ENCODE results near the gene HIVEP2.
A peak's percentile ranks its signal among the peaks of the same experiment; 100 is the strongest.

Gene HIVEP2

DNA sequence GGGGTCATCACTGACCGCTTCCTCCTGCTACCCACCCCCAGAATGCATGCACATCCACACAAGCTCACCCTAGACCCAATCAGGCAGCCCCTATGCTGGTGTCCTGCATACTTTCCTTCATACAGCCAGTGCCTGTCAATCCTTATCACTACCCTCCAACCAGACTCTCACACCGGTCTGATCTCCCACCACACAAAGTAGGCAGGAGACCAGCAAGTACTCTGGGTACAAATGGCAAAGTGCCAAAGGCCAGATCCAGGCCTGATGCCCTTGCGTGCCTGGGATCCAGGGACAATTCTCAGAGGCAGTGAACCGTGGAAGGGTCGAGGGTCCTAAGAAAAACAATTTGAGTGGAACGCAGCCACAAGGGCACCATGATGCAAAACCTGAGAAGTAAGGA lies 114.2 kb downstream of the HIVEP2 start:
- no peaks in the 10 kb centered on the region for H3K27me3 ChIP-seq (ENCODE audit: control insufficient read depth, insufficient read depth, low read length)

DNA sequence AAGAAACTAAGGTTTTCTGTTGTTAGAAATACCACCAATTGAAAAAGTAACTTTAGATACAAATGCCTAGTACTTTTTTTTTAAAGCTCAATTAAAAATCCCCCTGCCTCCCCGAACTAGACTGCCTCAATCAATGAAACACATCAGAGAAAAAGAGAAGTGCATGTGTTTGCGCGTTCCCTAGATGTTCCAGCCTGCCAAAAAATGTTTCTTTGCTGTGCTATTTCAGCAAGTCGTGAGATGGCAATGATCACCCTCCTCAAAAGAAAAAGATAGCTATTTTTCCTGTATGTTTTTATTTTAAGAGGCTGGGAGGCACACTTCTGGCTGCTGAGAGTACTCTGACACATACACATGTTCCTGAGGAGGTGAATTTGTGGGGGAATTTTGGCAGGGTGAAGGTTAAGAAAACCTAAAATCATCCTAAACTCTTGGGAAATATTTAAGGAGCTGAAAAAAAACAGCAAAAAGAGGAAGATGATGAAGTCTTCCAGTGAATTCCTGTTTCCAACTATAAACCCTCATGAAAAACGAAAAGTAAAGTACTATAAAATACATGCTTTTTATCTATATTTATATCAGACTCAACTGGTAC lies 114.8 kb downstream of the HIVEP2 start:
- Histone ChIP-seq H3K9ac (ENCODE audit: low read depth, low read length) (no peak overlapping the region), H3K4me2 (ENCODE audit: low read length) (no peak overlapping the region), H3K4me3 (ENCODE audit: low read length) (no peak overlapping the region), H3K27me3 (ENCODE audit: control insufficient read depth, insufficient read depth, low read length) (no peaks in the 10 kb centered on the region), H3K4me1 (ENCODE audit: control insufficient read depth, insufficient read depth, low read length) (peaks cover 26% of the 10 kb centered on the region), H3K36me3 (ENCODE audit: insufficient read depth, low read length) (peaks cover 4% of the 10 kb centered on the region), H3K9me3 (replicated peaks; ENCODE audit: low read length) (no peaks in the 10 kb centered on the region)

More for the DNA sequence above, 114.2 kb downstream of the HIVEP2 start:
- Histone ChIP-seq H3K9ac (ENCODE audit: low read depth, low read length) (no peak overlapping the region), H3K4me2 (ENCODE audit: low read length) (no peak overlapping the region), H3K9me3 (replicated peaks; ENCODE audit: low read length) (no peaks in the 10 kb centered on the region), H3K36me3 (ENCODE audit: insufficient read depth, low read length) (peaks cover 4% of the 10 kb centered on the region), H3K4me1 (ENCODE audit: control insufficient read depth, insufficient read depth, low read length) (peaks cover 26% of the 10 kb centered on the region), H3K4me3 (ENCODE audit: low read length) (no peak overlapping the region)

DNA sequence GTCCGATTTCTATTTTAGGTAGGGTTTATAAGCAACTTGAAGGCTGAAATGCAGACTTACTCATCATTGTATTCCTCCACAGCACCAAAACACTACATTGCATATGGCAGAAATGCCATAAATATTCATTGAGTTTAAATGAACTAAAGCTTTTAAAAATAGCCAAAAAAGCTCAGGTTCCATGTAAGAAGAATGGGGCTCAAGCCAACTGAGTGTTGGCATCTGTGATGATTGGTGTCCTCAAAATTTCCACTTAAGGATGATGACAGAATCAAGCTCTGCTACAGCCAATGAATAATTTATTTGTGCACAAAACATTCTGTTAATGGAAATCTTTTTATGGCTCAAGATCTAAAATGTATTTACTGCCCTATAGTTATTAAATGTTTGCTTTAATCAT lies 115.4 kb downstream of the HIVEP2 start:
- Histone ChIP-seq H3K4me3 (ENCODE audit: low read length) (no peak overlapping the region), H3K27me3 (ENCODE audit: control insufficient read depth, insufficient read depth, low read length) (no peaks in the 10 kb centered on the region), H3K9ac (ENCODE audit: low read depth, low read length) (no peak overlapping the region), H3K4me2 (ENCODE audit: low read length) (no peak overlapping the region), H3K9me3 (replicated peaks; ENCODE audit: low read length) (no peaks in the 10 kb centered on the region), H3K4me1 (ENCODE audit: control insufficient read depth, insufficient read depth, low read length) (peaks cover 26% of the 10 kb centered on the region), H3K36me3 (ENCODE audit: insufficient read depth, low read length) (peaks cover 4% of the 10 kb centered on the region)

DNA sequence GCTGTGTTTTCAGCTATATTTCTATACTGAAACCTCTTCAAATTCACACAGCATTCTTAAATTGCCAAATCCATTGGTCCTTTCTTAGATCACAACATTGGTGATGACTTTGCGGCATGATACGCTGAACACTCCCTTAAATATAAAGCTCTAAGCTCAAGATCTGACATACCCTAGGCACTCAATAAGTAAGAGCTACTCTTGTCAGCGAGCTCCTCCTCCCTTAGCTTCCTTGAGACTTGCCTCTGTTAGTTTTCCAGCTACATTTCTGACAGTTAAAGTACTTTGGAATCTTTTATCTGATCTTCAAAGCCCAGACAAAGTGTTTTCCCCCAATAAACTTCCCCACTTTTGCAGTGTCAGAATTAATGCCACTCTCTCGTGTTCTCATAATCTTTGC lies 117.0 kb downstream of the HIVEP2 start:
- no peak overlapping the region for H3K9ac ChIP-seq (ENCODE audit: low read depth, low read length)
- H3K9me3 ChIP-seq (replicated peaks; ENCODE audit: low read length), result no peaks in the 10 kb centered on the region
- H3K4me3 ChIP-seq (ENCODE audit: low read length), result no peak overlapping the region
- H3K27me3 ChIP-seq (ENCODE audit: control insufficient read depth, insufficient read depth, low read length), result no peaks in the 10 kb centered on the region
- peaks cover 4% of the 10 kb centered on the region for H3K36me3 ChIP-seq (ENCODE audit: insufficient read depth, low read length)
- no peak overlapping the region for H3K4me2 ChIP-seq (ENCODE audit: low read length)
- H3K4me1 ChIP-seq (ENCODE audit: control insufficient read depth, insufficient read depth, low read length), result peaks cover 15% of the 10 kb centered on the region

DNA sequence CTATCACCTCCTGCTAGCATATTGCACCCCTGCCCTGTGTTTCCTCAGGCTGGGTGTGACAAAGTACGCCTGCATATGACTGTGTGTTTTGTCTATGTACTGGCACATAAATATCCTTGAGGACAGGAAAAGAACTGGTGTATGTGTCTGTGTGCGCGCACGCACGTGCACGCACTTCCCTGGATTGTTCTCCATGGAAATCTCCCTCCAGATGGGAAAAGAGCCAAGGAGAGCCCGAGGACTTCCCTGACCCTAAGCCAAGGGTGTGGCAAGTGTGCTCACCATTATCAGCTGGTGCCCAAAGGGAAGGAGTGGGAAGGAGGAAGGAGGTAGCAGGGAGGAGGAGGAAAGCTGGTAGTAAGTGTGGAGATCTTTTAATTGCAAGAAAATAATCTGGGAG lies 117.6 kb downstream of the HIVEP2 start:
- Histone ChIP-seq H3K4me3 (ENCODE audit: low read length) (no peak overlapping the region), H3K4me1 (ENCODE audit: control insufficient read depth, insufficient read depth, low read length) (peaks cover 10% of the 10 kb centered on the region), H3K9ac (ENCODE audit: low read depth, low read length) (no peak overlapping the region), H3K9me3 (replicated peaks; ENCODE audit: low read length) (no peaks in the 10 kb centered on the region), H3K27me3 (ENCODE audit: control insufficient read depth, insufficient read depth, low read length) (no peaks in the 10 kb centered on the region), H3K4me2 (ENCODE audit: low read length) (no peak overlapping the region), H3K36me3 (ENCODE audit: insufficient read depth, low read length) (peaks cover 4% of the 10 kb centered on the region)

DNA sequence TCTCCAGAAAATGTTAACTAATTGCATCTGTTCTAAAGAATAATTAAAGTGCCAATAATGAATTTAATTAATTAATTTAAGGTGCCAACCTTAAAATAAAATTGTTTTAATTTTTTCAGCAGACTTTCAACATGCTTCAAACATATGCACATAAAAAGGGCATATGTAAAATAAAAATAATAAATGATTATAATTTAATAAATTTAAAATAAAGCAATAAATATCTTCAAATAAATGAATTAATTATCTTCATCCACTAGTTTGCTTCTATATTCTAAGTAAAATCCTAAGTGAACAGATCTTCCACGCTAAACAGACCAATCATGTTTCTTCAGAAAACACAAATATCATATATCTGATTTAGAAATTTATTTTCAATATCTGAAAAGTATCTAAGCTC lies 119.2 kb downstream of the HIVEP2 start:
- H3K4me2 ChIP-seq (ENCODE audit: low read length), result no peak overlapping the region
- no peak overlapping the region for H3K9ac ChIP-seq (ENCODE audit: low read depth, low read length)
- H3K9me3 ChIP-seq (replicated peaks; ENCODE audit: low read length), result no peaks in the 10 kb centered on the region
- peaks cover under 1% of the 10 kb centered on the region for H3K36me3 ChIP-seq (ENCODE audit: insufficient read depth, low read length)
- H3K4me1 ChIP-seq (ENCODE audit: control insufficient read depth, insufficient read depth, low read length), result peaks cover 9% of the 10 kb centered on the region
- H3K27me3 ChIP-seq (ENCODE audit: control insufficient read depth, insufficient read depth, low read length), result no peaks in the 10 kb centered on the region
- no peak overlapping the region for H3K4me3 ChIP-seq (ENCODE audit: low read length)

DNA sequence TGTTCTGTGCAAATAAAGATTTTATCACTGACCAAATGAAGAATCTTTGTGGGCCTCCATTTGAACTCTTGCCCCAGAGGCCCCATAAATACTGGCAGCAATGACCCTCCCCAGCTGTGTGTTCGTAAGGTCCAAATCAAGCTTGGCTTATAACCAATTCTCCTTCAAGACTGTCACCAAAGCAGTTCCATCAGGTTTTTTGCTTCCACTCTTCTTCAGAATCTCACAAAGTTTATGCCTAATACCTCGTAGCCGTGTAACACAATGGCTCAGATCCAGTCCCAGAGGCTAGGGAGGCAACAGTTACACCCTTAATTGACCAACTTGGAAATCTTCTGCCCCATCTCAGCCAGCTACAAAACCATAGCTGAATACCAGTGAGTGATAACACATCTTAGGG lies 120.5 kb downstream of the HIVEP2 start:
- Histone ChIP-seq H3K9me3 (replicated peaks; ENCODE audit: low read length) (no peaks in the 10 kb centered on the region), H3K4me3 (ENCODE audit: low read length) (no peak overlapping the region), H3K4me1 (ENCODE audit: control insufficient read depth, insufficient read depth, low read length) (peaks cover 20% of the 10 kb centered on the region), H3K27me3 (ENCODE audit: control insufficient read depth, insufficient read depth, low read length) (no peaks in the 10 kb centered on the region), H3K4me2 (ENCODE audit: low read length) (no peak overlapping the region), H3K9ac (ENCODE audit: low read depth, low read length) (no peak overlapping the region), H3K36me3 (ENCODE audit: insufficient read depth, low read length) (no peaks in the 10 kb centered on the region)

DNA sequence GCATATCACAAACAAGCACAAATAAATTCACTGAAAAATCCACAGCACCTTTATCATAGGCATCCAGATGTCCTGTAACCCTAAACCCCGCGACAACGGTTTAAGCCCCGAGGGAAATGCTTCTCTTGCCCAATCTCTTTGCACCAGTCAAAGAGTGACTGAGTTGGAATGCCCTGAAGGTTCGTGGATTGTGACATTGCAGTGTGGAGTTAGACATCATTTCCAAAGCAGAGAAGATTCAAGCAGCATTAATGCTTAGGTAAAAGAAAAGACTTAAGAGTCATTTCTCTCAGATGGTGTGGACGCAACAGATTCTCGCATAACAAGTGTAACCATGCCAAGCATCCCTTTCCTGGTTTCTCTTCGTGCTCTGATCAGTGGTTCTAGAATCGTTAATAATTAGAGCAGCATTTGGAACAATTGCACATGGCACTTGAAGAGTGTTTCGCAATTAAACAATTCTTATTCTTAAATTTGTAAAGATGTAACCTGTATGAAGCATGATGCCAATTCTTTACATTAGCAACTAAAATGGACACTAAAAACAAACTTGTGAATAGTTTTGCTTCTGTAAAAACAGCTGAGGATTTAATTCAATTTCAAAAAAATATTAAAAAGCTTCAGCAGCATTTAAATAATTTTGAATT lies 121.6 kb downstream of the HIVEP2 start:
- Histone ChIP-seq H3K4me2 (ENCODE audit: low read length) (no peak overlapping the region), H3K4me3 (ENCODE audit: low read length) (no peak overlapping the region), H3K36me3 (ENCODE audit: insufficient read depth, low read length) (no peaks in the 10 kb centered on the region), H3K27me3 (ENCODE audit: control insufficient read depth, insufficient read depth, low read length) (no peaks in the 10 kb centered on the region), H3K9ac (ENCODE audit: low read depth, low read length) (no peak overlapping the region), H3K4me1 (ENCODE audit: control insufficient read depth, insufficient read depth, low read length) (peaks cover 23% of the 10 kb centered on the region), H3K9me3 (replicated peaks; ENCODE audit: low read length) (no peaks in the 10 kb centered on the region)

DNA sequence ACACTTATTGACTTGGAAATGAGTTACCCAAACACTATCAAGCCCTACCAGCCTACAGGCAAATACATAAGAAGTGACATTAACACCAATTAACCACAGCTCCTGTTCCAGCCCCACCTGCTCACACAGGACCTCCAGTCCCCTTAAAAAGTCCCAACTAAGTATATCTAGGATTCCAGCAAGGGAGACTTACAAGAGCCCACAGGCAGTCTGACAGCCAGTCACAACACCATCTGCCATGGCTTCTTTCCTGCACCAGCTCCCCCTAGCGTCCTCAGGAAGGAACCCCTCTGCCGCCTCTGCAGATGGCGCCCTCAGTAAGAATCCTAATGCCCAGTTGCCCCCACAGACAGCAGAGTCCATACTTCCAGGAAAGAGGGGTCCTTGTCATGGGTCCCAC lies 122.1 kb downstream of the HIVEP2 start:
- H3K9ac ChIP-seq (ENCODE audit: low read depth, low read length), result no peak overlapping the region
- no peaks in the 10 kb centered on the region for H3K9me3 ChIP-seq (replicated peaks; ENCODE audit: low read length)
- peaks cover 23% of the 10 kb centered on the region for H3K4me1 ChIP-seq (ENCODE audit: control insufficient read depth, insufficient read depth, low read length)
- no peak overlapping the region for H3K4me3 ChIP-seq (ENCODE audit: low read length)
- H3K36me3 ChIP-seq (ENCODE audit: insufficient read depth, low read length), result no peaks in the 10 kb centered on the region
- H3K4me2 ChIP-seq (ENCODE audit: low read length), result no peak overlapping the region
- no peaks in the 10 kb centered on the region for H3K27me3 ChIP-seq (ENCODE audit: control insufficient read depth, insufficient read depth, low read length)

DNA sequence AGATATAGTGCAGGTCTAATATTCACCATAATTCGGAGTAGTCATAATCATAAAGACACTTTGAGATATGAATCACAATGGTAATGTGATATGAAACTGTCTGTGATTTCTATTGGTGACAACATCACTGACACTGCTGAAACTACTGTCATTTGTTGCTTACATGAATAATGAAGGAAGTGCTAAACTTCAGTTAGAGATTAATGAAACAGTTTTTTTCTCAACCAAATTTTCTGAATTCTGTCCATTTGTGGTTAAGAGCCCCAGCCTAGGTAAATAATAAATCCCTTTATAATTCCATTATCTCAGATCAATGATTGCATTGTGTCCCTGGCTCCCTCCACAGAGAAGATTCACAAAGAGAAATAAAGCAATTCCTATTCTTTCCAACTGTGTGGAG lies 122.6 kb downstream of the HIVEP2 start:
- no peak overlapping the region for H3K4me2 ChIP-seq (ENCODE audit: low read length)
- no peaks in the 10 kb centered on the region for H3K9me3 ChIP-seq (replicated peaks; ENCODE audit: low read length)
- peaks cover 20% of the 10 kb centered on the region for H3K4me1 ChIP-seq (ENCODE audit: control insufficient read depth, insufficient read depth, low read length)
- no peak overlapping the region for H3K4me3 ChIP-seq (ENCODE audit: low read length)
- H3K9ac ChIP-seq (ENCODE audit: low read depth, low read length), result no peak overlapping the region
- no peaks in the 10 kb centered on the region for H3K36me3 ChIP-seq (ENCODE audit: insufficient read depth, low read length)
- H3K27me3 ChIP-seq (ENCODE audit: control insufficient read depth, insufficient read depth, low read length), result no peaks in the 10 kb centered on the region

DNA sequence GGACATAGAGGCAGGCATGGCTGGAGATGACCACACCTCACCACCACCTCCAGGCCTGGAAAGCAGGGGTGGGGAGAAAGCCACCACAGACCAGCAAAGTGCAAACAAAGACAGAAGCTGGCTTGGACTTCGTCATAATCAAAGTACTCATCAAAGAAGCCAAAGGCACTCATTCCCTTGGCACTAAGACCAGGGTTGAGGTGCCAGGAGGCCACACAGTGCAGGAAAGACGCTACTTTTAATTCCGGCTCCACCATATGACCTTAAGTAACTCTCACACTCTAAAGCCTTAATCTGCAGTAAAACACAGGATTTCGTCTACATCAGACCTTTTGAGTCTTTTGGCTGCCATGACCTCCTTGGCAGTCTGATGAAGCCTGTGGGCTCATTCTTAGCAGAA lies 123.1 kb downstream of the HIVEP2 start:
- Histone ChIP-seq H3K4me3 (ENCODE audit: low read length) (no peak overlapping the region), H3K9me3 (replicated peaks; ENCODE audit: low read length) (no peaks in the 10 kb centered on the region), H3K4me1 (ENCODE audit: control insufficient read depth, insufficient read depth, low read length) (peaks cover 20% of the 10 kb centered on the region), H3K9ac (ENCODE audit: low read depth, low read length) (no peak overlapping the region), H3K36me3 (ENCODE audit: insufficient read depth, low read length) (peaks cover under 1% of the 10 kb centered on the region), H3K27me3 (ENCODE audit: control insufficient read depth, insufficient read depth, low read length) (no peaks in the 10 kb centered on the region), H3K4me2 (ENCODE audit: low read length) (no peak overlapping the region)

DNA sequence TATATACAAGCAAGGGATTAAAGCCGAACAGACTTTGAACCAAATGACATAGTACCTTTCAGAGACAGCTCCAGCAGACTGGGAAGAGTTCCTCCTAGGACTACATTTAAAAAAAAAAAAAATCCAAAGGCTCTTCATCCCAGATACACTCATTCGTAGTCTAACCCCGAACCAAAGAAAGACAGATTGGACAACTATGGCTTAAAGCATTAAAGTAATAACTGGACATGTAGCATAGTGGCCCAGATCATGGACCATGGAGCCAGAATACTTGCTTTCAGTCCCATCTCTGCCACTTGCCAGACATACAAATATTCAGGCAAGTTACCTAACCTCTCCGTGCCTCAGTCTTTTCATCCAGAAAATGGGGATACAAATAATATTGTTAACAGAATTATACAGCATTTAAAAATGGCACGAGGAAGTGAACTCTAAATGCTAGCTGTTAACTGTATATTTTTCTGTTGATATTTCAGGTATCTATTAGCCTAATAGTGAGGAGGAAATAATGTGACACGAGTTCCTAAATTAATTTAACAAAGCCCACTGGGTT lies 123.7 kb downstream of the HIVEP2 start:
- peak overlapping the region; percentile 71 for H3K9ac ChIP-seq (ENCODE audit: low read depth, low read length)
- H3K4me1 ChIP-seq (ENCODE audit: control insufficient read depth, insufficient read depth, low read length), result peaks cover 23% of the 10 kb centered on the region
- H3K9me3 ChIP-seq (replicated peaks; ENCODE audit: low read length), result no peaks in the 10 kb centered on the region
- H3K36me3 ChIP-seq (ENCODE audit: insufficient read depth, low read length), result peaks cover 4% of the 10 kb centered on the region
- H3K4me3 ChIP-seq (ENCODE audit: low read length), result no peak overlapping the region
- H3K27me3 ChIP-seq (ENCODE audit: control insufficient read depth, insufficient read depth, low read length), result no peaks in the 10 kb centered on the region
- H3K4me2 ChIP-seq (ENCODE audit: low read length), result peak overlapping the region; percentile 84

Data from skeletal muscle satellite cell (primary cell).